Endometrial microvascular endothelial cells (primary cell): Measurements from ENCODE around the gene P4HA3. TPM values are rescaled to one million over a fixed set of nuclear protein-coding genes. Genes with fewer than 3 reads are reported as not detected.
"Not testable (repeated sequence)": the region's sequence is repeated elsewhere in the genome, so short reads cannot be mapped to it uniquely, and the experiment has no call there.

Experiments
- in situ Hi-C: cut with HindIII; loops from 2 replicates; pipeline ENCODE4 v1.10.0; 2017; ENCODE audit warnings: low sequenced_read_pairs, low pct_unique_long_range_greater_than_20kb; ENCODE audit errors: inconsistent ontology term
- total RNA-seq: library from RNA; depleted of rRNA; stranded (reverse); fragments of >200 nt; gene quantifications from one replicate; pipeline ENCODE4 v1.2.3, GENCODE V29; 2015; ENCODE audit errors: inconsistent ontology term

The P4HA3 gene
- total RNA-seq, result 5.6 TPM

DNA sequence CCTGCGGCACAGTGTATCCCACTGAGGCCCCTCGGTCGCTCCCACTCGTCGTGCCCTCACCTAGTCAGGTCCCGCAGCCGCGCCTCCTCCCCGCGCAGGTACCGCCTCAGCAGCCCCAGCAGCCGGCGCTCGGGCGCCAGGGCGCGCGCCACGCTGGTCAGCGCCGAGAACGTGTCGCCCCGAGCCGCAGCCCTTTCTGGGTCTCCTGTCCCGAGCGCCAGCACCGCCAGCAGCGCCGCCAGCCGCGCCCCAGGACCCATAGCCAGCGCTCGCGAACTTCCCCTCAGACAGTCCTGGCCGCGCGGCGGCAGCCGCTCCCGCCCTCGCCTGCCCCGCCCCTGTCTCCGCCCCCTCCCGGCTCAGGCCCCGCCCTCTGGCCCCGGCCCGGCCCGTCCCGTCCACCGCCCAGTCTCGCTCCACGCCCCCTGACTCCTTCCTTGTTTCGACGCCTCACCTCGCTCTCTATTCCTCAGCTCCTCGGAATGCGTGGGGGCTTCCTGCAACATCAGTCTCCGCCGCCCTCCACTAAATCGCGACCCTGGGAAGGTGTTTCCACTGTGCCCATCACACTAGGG is at the start of gene P4HA3:
Gene P4HA3, minus strand, starts transcription at position 289 of the 575 bp plus-strand sequence. Its CDS starts 29 bp downstream, at position 260.
- in situ Hi-C loops, result no loop called here

DNA sequence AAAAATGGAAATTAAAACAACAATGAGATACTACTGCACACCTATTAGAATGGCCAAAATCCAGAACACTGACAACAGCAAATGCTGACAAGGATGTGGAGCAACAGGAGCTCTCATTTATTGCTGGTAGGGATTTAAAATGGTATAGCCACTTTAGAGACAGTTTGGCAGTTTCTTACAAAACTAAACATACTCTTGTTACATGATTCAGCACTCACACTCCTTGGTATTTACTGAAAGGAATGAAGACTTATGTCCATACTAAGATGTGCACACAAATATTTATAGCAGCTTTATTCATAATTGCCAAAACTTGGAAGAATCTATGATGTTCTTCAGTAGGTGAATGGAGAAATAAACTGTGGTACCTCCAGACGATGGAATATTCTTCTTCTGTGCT is 46.0 kb upstream of the P4HA3 start:
- in situ Hi-C loops, result no loop called here

- in situ Hi-C loops, result no loop called here
Measured at GRCh38 chr11:74355626-74356025, 44.2 kb upstream of the P4HA3 start.

- in situ Hi-C loops, result no loop called here
Measured at GRCh38 chr11:74354036-74354435, 42.6 kb upstream of the P4HA3 start.

- in situ Hi-C loops, result no loop called here
Measured at GRCh38 chr11:74347381-74347780, 35.9 kb upstream of the P4HA3 start.

DNA sequence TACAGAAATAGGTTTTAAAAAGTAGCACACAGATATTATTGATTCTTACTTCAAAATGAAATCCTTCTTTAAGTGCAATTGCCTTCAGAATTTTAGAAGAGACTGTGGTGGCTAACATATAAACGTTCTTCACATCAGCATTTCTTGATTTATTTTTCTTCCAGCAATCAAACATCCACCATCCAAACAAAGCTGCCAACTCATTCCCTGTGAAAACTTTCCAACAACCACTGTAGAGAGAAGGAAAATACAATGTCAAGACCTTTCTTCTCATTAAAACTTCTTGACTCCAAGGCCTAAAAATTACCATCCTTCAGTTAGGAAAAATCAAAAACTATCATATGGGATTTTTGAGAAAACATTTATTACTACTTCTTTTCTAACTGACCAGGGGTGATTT is 34.0 kb upstream of the P4HA3 start:
- in situ Hi-C loops, result no loop called here

DNA sequence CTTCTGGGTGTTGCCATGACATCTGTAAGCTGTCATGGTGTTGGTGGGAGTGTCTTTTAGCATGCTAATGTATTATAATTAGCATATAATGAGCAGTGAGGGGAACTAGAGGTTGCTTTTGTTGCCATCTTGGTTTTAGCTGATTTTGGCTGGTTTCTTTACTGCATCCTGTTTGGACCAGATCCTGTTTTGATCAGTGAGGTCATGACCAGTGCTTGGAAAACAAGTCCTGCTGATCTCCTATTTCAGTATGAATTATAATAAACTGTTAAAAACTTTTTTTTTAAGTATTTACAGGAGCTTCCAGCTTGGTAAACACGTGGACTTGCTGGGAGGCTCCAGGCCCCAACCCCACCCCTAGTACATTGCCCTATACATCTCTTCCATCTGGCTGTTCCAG is 30.5 kb upstream of the P4HA3 start:
- in situ Hi-C loops, result no loop called here

GRCh38 chr11:74339619-74340018 is 28.2 kb upstream of the P4HA3 start:
- in situ Hi-C loops, result no loop called here

GRCh38 chr11:74338963-74339362 is 27.5 kb upstream of the P4HA3 start:
- in situ Hi-C loops, result no loop called here

- in situ Hi-C loops, result no loop called here
Measured at GRCh38 chr11:74333193-74333592, 21.8 kb upstream of the P4HA3 start.

DNA sequence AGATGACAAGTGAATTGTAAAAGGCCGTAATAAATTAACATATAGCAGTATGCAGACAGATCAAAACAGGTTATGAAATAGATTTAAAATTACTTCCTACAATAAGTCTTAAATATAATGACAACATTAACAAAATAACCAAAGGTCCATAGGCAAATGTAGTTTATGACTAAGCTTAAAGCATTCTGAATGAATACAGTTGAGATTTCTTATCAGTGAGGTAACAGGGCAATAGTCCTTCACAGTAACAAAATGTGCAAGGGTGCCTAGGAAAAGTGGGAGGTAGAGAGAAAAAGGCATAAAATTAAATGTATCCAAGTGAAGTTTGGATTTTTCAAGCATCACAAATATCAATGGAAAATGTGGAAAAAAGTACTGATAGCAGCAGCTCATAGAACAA is 20.9 kb upstream of the P4HA3 start:
- in situ Hi-C loops, result no loop called here

GRCh38 chr11:74331000-74331399 is 19.6 kb upstream of the P4HA3 start:
- in situ Hi-C loops, result not testable (repeated sequence)

DNA sequence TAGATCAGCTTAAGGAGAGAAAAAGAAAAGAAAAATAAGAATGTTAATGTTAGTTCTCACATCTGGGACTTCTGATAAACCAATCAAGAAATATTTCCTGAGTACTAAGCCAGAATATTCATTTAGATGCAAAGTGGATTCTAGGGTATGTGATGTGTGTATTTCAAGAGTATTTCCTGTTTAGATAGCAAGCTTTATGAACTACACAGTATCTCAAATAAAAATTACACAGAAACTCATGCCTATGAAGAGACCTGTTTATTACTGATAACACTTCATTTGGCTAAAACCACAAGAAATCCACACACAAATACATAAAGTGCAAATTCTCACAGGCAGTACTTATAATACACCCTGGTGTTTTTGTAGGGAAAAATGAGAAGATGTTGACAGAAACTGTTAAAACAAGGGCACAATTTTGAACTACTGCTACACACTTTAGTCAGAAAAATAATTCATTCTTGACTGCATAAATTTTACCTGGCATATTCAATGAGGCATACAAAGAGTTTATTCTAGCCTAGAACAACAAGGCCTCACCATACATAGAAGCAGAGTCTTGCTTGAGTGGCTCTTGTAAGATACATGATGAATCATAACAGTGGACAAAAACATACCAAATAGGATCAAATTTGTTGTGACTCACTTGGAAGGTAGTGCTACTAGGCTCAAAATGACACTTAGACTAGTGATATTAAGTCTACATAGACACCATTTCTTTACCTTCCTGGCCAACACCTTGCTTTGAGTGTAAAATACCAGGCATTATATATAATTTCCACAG is 18.8 kb upstream of the P4HA3 start:
- in situ Hi-C loops, result no loop called here

DNA sequence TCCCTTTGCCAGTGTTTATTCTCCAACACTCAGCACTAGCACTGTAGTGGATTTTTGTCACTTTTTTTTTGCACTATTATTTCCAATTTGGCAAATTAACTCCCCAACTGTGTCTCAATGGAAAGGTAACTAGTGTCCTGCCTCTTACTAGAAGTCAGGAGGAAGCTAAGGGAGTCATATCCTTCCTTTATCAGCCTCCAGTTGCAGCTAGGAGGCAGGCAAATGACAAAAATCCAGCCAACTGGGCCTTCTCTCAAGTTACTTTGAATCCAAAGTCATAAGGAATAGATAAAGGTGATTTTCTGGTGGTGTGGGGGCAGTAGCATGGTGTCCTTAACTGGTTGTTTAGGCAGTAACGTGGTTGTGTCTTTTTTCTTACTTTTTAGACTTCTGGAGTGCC is 15.6 kb upstream of the P4HA3 start:
- in situ Hi-C loops, result no loop called here

- in situ Hi-C loops, result no loop called here
Measured at GRCh38 chr11:74326665-74327064, 15.2 kb upstream of the P4HA3 start.

- in situ Hi-C loops, result no loop called here
Measured at GRCh38 chr11:74325649-74326645, 14.5 kb upstream of the P4HA3 start.

DNA sequence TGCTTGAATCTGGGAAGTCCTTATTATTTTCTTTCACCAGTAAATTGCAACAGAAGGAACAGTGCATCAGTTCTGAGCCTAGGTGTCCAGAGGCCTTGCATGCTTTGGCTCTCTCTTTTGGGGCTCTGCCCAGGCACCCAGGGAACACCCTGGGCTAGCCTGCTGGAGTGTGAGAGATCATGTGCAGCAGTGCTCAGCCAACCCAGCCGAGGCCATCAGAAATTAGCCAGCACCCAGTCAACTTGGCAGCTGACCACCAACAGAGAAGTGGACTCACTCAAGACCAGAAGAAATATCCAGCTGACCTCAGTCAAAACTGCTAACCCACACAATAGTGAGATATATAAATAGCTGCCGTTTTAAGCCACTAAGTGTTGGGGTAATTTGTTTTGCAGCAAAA is 11.2 kb upstream of the P4HA3 start:
- in situ Hi-C loops, result no loop called here

DNA sequence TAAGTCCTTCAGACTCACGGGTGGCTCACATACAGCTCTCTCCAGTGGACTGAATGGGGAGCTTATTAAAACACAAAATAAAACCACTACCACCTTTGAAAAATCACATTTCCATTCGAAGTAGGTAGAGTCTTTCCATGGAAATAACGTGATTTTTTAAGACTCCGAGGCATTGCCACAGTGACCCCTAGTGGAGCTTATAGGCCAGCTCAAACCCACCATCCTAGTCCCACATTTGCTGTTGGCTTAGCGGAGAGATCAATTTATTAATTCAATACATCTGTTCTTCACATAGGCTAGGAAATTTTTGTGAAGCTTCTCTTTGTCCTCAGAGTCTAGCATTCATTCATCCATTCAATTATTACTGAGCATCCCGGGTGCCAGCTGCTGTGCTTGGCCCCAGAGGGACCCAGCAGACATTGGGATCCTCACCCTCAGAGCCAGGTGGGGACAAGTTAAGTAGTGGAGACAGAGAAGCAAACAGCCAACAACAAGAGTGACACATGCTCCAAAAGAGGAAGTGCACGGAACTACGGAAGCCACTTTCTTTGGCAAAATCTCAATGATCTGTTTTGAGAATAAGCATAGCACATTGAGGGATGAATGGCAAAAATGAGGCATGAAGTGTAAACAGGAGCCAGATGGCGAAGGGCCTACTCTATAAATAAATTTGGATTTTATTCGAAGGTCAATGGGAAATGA is 10.2 kb upstream of the P4HA3 start:
- in situ Hi-C loops, result no loop called here

DNA sequence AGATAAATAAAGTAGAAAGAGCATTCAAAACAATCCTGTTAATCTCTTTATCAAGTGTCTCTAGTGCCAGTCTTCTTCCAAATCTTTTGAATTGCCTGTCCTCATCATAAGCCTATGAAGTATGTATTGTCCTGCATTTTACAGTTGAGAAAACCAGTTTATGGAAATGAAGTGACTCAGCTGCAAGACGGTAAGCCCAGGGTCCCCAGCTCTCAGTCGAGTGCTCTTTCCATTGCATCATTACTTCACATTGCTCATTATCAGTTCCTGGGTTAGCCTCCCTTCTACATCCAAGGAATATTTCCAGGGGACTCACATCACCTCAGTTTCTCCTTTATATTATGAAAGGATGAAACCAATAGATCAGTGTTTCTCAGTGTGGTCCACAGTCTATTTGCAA is 9.1 kb upstream of the P4HA3 start:
- in situ Hi-C loops, result no loop called here
